GM12878 (cell line): Measurements from ENCODE around the gene RRBP1. TPM values are rescaled to one million over a fixed set of nuclear protein-coding genes. Genes with fewer than 3 reads are reported as not detected.

Source experiments
- CREM ChIP-seq: IDR thresholded peaks from 2 replicates; pipeline ENCODE4 v1.6.1; 2014; ENCODE audit warnings: antibody characterized with exemption, low read depth
- CTCF ChIP-seq, 3 experiments: IDR thresholded peaks in 2 of 3; conservative IDR thresholded peaks in 1 of 3; 2 replicates each; pipeline ENCODE4 v1.5.1; 2011; ENCODE audit warnings: low read depth in 3 of 3, low read length in 3 of 3, mild to moderate bottlenecking in 3 of 3, control low read depth in 2 of 3, moderate library complexity in 2 of 3, inconsistent platforms in 1 of 3, mixed read lengths in 1 of 3; ENCODE audit not compliant: control insufficient read depth in 2 of 3, insufficient read depth in 1 of 3; ENCODE audit errors: extremely low read depth in 1 of 3
- CUX1 ChIP-seq: IDR thresholded peaks from 2 replicates; pipeline ENCODE4 v1.6.1; 2012; ENCODE audit warnings: improper control_type of control experiment, low read depth, low read length; ENCODE audit not compliant: insufficient replicate concordance
- ELK1 ChIP-seq: IDR thresholded peaks from 2 replicates; pipeline ENCODE4 v1.6.1; 2012; ENCODE audit warnings: low read depth, low read length, improper control_type of control experiment
- ETV6 ChIP-seq, 2 experiments: fragments of 450-650 bp in 1 of 2; IDR thresholded peaks in 1 of 2; conservative IDR thresholded peaks in 1 of 2; 2 replicates each; pipeline ENCODE4 v1.6.1; 2014; ENCODE audit warnings: antibody characterized with exemption in 1 of 2, borderline replicate concordance in 1 of 2, low read depth in 1 of 2, mild to moderate bottlenecking in 1 of 2, moderate library complexity in 1 of 2
- NBN ChIP-seq: fragments of 450-650 bp; IDR thresholded peaks from 2 replicates; pipeline ENCODE4 v1.6.1; 2016
- NFXL1 ChIP-seq: fragments of 450-650 bp; IDR thresholded peaks from 2 replicates; pipeline ENCODE4 v1.6.1; 2017; ENCODE audit warnings: antibody characterized with exemption, mild to moderate bottlenecking, borderline replicate concordance
- PKNOX1 ChIP-seq: fragments of 450-650 bp; IDR thresholded peaks from 2 replicates; pipeline ENCODE4 v1.6.1; 2016; ENCODE audit warnings: mild to moderate bottlenecking
- PRDM15 ChIP-seq: fragments of 450-650 bp; formaldehyde crosslinking; IDR thresholded peaks from 2 replicates; pipeline ENCODE4 v1.4.0; 2020; ENCODE audit warnings: mild to moderate bottlenecking, moderate library complexity
- RB1 ChIP-seq: fragments of 450-650 bp; formaldehyde crosslinking; IDR thresholded peaks from 2 replicates; pipeline ENCODE4 v1.6.1; 2017; ENCODE audit warnings: mild to moderate bottlenecking, borderline replicate concordance
- TARDBP ChIP-seq: IDR thresholded peaks from 2 replicates; pipeline ENCODE4 v1.6.1; 2016; ENCODE audit warnings: borderline replicate concordance
- USF2 ChIP-seq: IDR thresholded peaks from 2 replicates; pipeline ENCODE4 v1.6.1; 2011; ENCODE audit warnings: low read depth, low read length, improper control_type of control experiment, borderline replicate concordance
- YY1 ChIP-seq: IDR thresholded peaks from 2 replicates; pipeline ENCODE4 v1.6.1; 2011; ENCODE audit warnings: low read depth, mild to moderate bottlenecking, low read length
- ZBED1 ChIP-seq: IDR thresholded peaks from 2 replicates; pipeline ENCODE4 v1.6.1; 2016; ENCODE audit warnings: borderline replicate concordance
- polyA plus RNA-seq, 11 experiments: library from polyadenylated mRNA; depleted of rRNA in 4 of 11; unstranded in 6 of 11; stranded (reverse) in 5 of 11; fragments of >200 nt; fragmentation: Nextera tagmentation in 4 of 11; fragmentation: Illumina TruSeq in 1 of 11; extraction: Ambion mirVana in 4 of 11; extraction: Trizol in 1 of 11; gene quantifications; 1 replicate in 1 of 11; 2 replicates in 10 of 11; pipeline versions ENCODE4 v1.2.1 to v1.2.3, GENCODE V29; 2011 to 2016; ENCODE audit warnings: inconsistent platforms in 2 of 11, missing spikeins in 2 of 11, low read depth in 1 of 11
- total RNA-seq, 4 experiments: library from RNA; depleted of rRNA in 3 of 4; stranded (reverse); fragments of >200 nt in 3 of 4; fragmentation: Illumina TruSeq in 1 of 4; extraction: Trizol in 1 of 4; gene quantifications; 2 replicates each; pipeline versions ENCODE4 v1.2.1 to v1.2.3, GENCODE V29; 2013 to 2021

RRBP1 gene
- total and polyA plus RNA-seq, 10 of the 15 experiments (the other 5 are each of a cell fraction or from before 2014, with no cell fraction given) = 1.2 to 57.4 (median 24.6) TPM

- TF ChIP-seq ZBED1 (no peak), CUX1 (no peak), PRDM15 (CRISPR knock-in tag) (no peak), ELK1 (no peak), ETV6 (conservative IDR thresholded peaks at IDR 0.05 in 1 of 2, IDR thresholded peaks at IDR 0.05 in 1 of 2; ENCODE audit: borderline replicate concordance in 1 of 2, low read depth in 1 of 2) (no peak), NBN (peak; percentile 62; the same call in 1 of the 2 replicates), PKNOX1 (peak; percentile 99), USF2 (no peak), RB1 (peak; percentile 82; the same call in 1 of the 2 replicates), CREM (no peak), YY1 (peak; percentile 83), CTCF (IDR thresholded peaks at IDR 0.05 in 2 of 3, conservative IDR thresholded peaks at IDR 0.05 in 1 of 3; ENCODE audit: control insufficient read depth in 2 of 3, extremely low read depth in 1 of 3, insufficient read depth in 1 of 3, low read depth in 3 of 3, low read length in 3 of 3) (peak; percentile 66 to 88 (median 79)), TARDBP (no peak), NFXL1 (no peak)
These were observed at the start of gene RRBP1 (continued) for GRCh38 chr20:17682103-17682888.
